Hematopoietic multipotent progenitor cell treated with erythropoietin and hydrocortisone succinate and interleukin-3 and kit ligand, for 15 days (in vitro differentiated cells): ENCODE data around the gene NECTIN3.

Experiments
- DNase-seq: peaks from one replicate; pipeline ENCODE4 v3.0.0-alpha.2; 2015; ENCODE audit warnings: low spot score

The NECTIN3 gene

DNA sequence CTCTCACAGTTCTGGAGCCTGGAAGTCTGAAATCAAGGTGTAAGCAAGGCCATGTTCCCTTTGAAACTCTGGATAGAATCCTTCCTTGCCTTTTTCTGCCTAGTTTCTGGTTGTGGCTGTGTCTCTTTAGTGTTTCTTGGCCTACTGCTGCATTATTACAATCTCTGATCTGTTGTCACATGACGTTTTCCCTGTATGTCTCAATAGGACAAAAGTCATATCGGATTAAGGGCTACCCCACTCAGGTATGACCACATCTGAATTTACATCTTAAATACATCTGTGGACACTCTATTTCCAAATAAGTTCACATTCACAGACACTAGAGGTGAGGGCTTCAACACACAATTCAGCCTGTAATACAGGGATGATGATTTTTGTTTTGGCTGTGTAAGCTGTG is 13.3 kb downstream of the NECTIN3 start:
- no peak for DNase-seq

DNA sequence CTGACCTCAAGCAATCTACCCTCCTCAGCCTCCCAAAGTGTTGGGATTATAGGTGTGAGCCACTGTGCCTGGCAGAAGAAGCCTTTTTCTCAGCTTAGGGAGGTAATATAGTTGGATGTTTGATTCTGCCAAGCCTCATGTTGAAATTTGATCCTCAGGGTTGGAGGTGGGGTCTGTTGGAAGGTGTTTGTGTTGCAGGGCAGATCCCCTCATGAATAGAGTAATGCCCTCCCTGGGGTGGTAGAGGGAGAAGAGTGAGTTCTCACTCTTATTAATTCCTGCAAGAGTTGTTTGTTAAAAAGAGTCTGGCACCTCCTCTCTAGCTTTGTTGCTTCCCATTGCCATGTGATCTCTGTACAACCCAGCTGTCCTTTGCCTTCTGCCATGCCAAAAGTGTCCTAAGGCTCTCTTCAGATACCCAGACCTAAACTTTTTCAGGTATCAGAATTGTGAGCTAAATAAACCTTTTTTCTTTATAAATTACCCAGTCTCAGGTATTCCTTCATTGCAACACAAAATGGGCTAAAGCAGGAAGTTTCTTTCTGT is 16.4 kb downstream of the NECTIN3 start:
- no peak for DNase-seq

DNA sequence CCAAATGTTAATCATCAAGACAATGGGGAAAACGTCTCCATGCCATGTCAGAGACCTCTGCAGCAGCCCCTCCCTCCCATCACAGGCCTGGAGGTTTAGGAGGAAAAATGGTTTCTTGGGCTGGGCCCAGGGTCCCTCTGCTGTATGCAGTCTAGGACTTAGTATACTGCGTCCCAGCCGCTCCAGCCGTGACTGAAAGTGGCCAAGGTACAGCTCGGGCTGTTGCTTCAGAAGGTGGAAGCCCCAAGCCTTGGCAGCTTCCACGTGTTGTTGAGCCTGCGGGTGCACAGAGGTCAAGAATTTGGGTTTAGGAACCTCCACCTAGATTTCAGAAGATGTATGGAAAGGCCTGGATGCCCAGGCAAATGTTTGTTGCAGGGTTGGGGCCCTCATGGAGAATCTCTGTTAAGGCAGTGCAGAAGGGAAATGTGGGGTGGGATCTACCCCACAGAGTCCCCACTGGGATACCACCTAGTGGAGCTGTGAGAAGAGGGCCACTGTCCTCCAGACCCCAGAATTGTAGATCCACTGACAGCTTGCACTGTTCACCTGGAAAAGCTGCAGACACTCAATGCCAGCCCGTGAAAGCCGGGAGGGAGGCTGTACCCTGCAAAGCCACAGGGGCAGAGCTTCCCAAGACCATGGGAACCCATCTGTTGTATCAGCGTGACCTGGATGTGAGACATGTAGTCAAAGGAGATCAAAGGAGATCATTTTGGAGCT is 25.0 kb downstream of the NECTIN3 start:
- no peak for DNase-seq

DNA sequence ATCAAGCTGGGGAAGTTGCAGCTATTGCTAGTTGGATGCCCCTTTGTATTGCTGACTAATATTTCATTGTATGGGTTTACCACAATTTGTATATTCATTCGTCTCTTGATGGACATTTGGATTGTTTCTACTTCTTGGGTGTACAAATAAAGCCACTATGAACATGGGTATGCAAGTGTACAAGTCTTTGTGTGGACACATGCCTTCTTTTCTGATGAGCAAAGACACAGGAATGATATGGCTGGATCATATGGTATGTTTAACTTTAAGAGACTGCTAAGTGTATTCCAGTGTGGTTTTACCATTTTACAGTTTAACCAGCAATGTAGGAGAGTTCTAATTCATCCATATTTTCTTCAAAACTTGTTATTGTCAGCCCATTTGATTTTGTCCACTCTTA is 32.2 kb downstream of the NECTIN3 start:
- no peak for DNase-seq

DNA sequence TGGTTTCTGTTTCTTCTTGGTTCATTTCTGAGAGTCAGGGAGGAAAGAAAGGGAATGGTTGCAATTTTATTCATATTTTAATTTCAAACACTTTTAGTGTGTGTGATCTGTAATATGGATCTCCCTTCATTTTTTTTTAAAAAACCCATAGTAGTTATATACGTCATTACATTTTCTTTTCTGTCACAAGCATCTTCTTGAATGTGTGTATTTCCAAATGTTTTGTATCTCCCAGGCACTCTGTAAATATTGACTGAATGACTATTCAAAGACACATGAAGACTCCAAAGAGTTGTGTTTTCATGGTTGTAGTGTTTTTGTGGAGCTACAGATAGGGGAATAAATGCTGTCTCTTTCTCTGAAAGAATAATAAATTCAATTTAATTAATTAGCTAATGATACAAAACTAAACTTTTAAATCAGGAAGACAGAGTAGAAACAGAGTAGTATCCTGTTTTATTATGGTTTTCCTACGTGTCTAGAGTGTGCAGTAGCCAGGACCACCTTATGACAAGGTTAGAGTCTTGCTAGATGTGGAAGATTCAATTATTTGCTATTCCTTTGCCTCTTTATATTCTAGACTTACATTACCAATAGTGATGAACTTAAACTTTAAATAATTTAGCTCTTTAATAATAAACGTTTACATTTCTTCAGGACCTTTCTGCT is 35.5 kb downstream of the NECTIN3 start:
- DNase-seq, result no peak

DNA sequence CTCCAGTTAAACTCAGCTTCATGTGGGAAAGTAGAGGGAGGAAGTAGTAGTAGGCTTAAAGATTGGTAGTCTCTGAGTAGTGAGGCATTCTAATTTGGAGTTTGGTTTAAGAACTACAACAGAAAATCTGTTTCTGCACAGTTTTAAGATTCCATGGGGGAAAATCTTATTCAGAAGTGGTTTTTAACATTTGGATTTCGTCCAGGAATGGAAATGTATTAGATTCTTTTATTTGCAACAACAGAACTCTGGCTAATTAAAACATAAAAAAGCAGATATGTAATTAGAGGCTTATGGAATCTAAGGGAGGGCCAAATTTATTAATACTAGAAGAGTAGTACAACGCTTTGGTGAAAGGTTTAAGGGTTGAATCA is 36.0 kb downstream of the NECTIN3 start:
- DNase-seq, result no peak

DNA sequence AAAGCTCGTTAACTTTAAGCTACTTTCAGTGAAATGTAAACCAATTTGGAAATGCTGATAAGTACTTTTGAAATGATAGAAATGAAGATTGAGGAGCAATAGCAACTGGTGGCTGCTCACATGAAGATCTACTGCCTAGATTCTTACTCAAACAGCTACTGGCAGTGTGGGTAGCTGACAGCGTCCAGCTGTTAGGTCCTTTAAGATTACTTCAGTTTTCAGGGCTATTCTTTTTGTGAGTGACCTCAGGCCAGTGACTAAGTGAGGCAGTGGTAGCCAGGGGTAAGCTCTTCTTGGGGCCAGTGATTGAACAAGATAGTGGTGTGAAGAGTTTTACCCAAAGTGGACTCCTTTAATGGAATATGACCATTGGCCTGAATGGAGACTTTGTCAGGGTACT is 41.3 kb downstream of the NECTIN3 start:
- DNase-seq, result no peak

DNA sequence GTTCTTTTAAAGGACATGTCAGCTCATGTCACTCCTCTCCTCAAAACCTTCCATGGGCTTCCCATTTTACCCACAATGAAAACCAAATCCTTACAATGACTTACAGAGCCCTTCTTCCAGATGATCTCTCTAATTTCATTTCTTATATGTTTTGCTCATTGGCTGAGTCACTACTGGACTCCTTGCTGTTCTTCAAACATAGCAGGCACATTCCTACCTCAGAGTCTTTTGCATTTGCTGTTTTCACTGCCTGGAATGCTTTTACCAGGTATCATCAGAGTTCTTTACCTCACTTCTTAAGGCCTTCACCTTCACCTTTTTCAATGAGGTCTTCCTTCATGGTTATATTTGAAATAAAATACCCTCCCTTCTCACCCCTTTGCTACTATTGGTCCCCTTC is 57.3 kb downstream of the NECTIN3 start:
- DNase-seq, result no peak

DNA sequence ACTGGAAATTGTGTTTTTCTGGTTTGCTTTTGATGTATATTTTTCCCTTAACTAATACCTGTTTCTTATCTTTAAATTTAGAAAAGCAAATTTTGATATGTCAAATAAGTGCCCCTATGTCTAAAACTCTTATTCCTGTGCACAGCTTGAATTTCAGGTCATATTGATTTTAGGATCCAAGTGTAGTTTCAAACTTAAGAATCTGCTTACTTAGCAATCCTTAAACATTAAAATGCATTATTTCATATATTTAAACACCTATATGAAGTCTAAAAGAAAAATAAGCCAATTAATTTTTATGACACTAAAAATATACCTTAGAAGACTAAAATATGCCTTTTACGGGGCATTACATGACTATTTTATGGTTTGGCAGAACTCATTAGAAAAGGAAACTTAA is 59.2 kb downstream of the NECTIN3 start:
- DNase-seq, result no peak

DNA sequence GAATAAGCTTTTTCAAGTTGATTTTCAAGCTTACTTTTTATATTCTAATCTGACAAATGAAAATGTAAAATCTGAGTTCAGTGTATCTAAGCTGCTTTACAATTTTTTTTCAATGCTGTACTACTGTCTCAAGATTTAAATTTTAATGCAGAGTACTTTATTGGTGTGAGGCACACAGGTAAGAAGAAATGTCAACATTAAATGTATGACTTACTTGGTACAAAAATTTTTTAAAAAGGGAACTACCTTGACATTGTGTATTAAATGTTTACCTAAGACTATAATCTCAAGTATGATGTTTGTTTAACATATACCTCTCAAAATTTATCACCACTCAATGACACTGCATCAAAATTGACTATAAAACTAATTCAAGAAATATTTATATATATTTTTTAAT is 62.7 kb downstream of the NECTIN3 start:
- no peak for DNase-seq

DNA sequence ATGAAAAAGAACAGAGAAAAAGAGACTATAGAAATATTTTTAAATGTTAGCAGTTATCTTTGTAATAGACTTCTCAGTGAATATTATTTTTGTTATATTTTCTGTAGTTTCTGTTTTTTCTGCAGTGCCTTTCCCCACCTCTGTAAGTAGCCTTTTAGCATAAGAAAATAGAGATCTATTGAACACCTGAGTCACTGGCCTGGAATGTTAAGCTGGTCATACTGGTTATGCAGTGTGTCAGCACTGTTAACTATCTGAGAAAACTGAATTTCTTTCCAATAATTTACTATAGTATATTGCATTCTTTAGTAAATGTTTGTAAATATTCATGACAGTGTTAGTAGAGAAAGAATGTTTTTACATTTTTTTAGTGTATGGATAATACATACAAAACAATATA is 79.8 kb downstream of the NECTIN3 start:
- DNase-seq, result no peak

DNA sequence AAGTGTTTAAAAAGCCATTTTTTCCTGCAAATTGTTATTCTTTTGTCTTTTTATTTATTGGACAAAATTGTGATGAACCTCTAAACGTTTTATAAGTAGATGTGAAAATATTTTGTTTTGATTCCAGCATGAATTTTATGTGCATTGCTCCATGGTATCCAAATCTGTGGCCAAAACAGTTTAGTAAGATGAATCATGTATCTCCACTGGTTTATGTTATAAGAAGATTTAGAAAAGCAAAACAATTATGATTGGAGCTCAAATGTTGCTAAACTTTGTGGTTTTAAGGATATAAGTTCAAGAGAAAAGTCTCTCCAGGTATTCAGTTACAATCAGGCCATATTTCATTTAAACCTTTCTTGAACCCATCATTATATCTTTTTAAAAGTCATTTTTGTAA is 80.9 kb downstream of the NECTIN3 start:
- DNase-seq, result no peak

DNA sequence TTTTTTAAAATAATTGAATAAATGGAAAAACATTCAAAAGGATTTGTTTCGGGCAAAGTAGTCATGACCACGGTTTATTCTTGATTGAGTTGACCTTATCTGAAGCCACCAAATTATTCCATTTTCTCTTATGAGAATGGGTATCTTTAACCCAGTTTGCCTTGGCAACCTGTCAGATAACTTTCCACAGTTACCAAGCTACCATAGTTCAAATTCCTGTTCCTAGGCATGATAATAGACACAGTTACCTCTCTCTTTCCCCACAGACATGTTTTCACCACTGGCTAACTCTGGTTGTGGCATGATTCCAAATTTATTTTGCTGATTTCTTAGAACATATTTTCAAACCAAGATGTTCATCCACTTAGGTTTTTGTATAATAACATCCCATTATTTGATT is 84.9 kb downstream of the NECTIN3 start:
- no peak for DNase-seq

DNA sequence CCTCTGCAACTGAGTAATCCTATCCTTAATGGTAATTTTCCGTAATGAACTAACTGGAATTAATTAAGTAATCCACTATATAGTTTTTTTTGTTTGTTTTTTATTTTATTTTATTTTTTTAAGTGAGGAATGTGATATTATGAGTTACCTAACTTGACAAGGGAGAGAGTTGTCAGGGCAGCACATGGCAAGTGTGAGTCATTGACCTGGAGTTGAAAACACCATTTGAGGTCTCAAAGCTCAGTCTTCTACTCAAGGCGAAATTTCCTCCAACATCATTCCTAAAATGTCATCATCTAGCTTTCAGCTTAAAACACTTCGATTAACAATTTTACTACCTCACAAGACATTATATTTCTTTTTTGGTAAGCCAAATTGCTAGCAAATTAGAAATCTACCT is 87.8 kb downstream of the NECTIN3 start:
- DNase-seq, result no peak

DNA sequence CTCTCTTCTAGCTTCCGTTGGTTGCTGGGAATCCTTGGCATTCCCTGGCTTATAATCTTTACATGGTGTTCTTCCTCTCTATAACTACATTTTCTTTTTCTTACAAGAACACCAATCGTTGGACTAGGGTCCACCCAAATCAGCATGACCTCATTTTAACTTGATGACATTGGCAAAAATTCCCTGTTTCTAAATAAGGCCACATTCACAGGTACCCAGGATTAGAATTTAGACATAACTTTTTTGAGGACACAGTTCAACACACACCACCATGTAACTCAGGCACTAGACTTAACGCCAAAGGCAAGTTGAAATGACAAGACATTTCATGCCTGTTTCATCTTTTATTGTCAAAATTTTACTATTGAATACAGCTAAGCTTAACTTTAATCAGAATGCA is 93.0 kb downstream of the NECTIN3 start:
- DNase-seq, result no peak

DNA sequence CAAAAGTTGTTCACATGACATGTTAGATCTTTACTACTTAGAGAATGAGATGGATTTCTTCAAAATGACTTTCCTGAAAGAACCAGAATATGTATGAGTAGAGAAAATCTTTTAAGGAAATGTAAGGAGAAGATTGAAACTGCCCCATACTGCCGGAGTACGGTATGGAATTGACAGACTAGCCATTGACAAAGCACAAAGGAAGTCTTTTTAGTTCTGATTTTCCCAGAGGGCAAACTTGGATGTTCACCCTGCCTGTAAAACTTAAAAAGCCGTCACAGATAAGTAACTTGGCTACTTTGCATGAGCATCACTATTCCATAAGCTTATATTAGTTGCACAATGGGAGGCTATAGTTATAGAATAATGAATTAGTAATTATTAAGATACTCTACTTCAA is 93.8 kb downstream of the NECTIN3 start:
- DNase-seq, result no peak

DNA sequence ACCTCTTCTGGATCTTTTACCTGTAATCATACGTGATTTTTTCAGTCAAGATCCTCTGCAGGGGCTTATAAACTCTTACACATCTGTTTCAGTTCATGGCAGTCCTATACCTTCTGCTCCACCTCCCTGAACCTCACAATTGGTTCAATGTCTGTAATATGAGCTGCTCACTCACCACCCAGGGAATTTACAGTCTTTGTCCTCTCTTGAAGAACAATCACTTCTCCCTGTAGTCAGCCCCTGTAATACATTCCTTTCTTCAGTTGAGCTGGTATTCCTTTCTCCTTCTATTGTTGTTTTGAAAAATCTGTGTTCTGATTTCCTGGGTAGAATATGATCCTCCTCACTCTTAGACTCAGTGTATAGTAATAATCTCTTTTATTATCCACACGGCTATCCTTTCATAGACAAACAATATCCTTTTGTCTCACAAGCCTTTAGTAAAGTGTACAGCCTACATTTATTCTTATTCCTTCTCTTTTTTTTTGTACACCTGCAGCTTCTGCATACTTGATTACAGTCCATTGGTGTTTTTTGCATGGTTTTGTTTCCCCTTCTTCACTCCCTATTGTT is 101.8 kb downstream of the NECTIN3 start:
- DNase-seq, result no peak

DNA sequence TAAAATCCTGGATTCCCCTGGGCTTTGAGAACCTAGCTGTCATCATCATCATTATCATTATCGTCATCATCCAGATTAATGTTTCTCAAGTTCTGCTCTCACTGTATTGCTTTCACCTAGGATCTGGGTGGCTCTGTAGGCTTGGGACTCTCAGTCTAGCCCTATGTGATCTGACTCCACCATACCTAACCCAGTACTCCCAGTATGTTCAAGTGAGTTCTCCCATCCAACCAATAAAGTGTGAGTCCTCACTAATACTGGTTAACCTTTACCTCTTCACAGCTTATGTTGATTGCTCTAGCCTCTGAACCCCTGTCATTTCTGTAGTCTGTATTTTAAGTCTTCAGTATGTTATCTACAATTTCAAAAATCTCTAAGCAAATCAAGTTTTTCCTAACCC is 102.3 kb downstream of the NECTIN3 start:
- no peak for DNase-seq

DNA sequence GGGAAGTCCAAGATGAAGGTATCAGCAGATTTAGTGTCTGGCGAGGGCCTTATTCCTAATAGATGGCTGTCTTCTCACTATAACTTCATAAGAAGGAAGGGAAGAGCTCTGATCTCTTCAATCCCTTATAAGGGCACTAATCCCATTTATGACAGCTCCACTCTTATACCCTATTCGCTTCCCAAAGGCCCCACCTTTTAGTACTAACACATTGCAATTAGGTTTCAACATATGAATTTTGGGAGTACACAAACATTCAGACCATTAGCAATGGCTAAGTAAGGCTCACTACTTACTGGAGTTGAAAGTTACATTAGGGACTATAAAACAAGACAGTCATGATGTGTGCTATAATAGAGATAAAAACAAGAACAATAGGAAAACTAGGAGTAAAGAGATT is 118.9 kb downstream of the NECTIN3 start:
- DNase-seq, result no peak

DNA sequence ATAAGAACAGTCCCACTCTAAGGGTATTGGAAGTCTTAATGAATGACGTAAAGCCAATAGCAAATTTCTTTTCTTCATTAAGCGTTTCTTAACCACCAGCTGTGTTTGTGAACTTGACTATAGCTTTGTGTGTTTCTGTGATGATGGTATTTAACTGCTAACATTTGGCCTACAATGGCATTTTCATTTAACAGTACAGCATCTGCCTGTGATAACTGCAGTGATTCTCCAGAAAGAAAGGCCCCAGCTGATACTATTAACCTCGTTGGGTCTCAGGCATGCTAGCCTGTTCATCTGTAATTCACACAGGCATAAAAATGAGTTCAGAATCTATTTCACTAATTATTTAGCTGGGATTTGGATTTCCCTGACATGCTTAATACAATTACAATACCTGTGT is 121.9 kb downstream of the NECTIN3 start:
- no peak for DNase-seq

DNA sequence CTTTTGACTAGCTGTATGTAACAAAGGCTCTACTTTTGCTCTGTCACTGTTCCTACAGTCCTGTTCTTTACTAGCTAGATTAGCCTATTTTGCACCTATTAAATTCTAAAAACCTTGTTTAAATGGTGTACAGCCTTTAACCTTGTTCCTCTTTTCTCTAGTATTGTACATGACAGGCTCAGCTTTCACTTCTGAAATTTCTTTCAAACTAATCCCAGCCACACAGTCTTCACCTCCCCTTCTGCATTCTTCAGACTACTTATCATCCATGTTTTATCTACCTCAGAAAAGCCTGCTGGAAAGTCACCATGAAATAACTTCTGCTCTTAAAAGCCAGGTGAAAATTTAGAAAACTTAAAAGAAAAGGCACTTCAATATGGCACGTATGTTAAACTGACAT is 122.4 kb downstream of the NECTIN3 start:
- no peak for DNase-seq

DNA sequence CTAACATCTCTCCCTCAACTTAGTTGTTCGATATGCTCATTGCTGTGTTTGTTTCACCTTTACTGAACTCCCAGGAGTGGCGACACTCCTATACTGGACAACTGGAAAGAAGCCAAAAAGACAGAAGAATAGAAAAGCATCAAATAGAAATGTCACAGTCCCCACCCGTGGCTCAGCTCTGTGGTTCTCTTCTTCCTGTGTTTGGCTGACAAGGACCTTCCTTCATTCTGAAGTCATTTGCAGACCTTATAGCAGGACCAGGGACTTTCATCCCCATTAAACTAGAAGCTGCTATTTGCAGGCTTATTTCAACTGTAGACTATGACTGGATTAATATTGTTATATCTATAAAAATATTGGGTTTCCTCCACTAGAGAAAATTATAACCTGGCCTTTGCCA is 125.9 kb downstream of the NECTIN3 start:
- no peak for DNase-seq

DNA sequence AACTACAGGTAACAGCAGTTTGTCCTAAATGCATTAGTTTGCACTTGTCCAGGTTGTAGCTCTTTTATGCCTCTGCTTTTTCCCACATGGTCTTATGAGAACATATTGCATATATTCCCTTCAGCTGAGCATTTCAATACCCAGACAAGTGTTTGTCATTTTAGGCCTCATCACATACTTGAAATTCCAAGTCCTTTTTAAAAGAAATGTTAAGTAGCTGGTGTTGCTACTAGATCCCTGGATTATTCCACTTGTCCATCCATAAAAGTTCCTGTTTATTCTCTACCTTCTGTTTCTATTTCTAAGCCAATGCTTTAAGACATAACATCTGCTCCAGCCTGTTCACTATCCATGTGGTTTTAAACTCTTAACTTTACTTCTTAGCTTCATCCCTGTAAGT is 128.4 kb downstream of the NECTIN3 start:
- DNase-seq, result no peak
